HG03108 (cell line): ENCODE data around the gene CCT2.
"Not testable (repeated sequence)": the region's sequence is repeated elsewhere in the genome, so short reads cannot be mapped to it uniquely, and the experiment has no call there.

Source experiments
- ATAC-seq: cut with Tn5 transposase; IDR thresholded peaks from one replicate; pipeline ENCODE4 v1.9.1; 2021; ENCODE audit warnings: moderate library complexity; ENCODE audit not compliant: unreplicated experiment

The CCT2 gene

DNA sequence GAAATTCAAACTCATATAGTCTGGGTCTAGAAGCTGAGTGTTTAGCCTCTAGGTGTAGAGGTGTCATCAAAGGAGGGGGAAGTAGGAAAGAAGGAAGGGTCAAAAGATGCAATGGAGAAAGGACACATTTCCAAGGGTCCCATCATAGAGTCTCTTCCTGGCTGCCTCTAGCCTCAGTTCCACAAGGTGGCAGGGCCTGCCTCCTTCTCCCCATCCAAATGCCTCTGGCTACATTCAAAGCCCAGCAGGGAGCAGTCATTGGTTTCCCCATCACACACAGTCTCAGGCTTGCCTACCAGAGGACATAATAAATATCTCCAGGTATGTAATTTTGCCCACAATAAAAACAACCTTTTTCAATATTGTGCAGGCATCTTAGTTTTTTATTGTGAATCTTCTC is 2.1 kb upstream of the CCT2 start:
- no peak for ATAC-seq

DNA sequence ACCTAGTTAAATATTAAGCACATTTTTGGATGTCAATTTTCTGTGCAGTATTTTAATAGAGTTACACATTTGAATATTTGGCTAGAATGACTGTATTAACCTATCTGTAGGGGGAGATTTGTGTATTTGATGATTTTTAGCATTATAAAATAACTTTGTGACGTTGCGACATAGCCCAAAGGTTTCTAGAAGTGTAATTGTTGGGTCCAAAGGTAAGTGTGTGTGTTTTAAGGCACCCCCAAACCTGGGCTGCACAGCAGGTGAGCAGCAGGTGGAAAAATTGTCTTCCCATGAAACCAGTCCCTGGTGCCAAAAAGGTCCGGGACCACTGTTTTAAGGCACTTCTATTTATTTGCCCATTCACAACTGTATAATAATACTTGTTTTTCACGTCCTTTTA is 3.3 kb downstream of the CCT2 start:
- ATAC-seq, result no peak

DNA sequence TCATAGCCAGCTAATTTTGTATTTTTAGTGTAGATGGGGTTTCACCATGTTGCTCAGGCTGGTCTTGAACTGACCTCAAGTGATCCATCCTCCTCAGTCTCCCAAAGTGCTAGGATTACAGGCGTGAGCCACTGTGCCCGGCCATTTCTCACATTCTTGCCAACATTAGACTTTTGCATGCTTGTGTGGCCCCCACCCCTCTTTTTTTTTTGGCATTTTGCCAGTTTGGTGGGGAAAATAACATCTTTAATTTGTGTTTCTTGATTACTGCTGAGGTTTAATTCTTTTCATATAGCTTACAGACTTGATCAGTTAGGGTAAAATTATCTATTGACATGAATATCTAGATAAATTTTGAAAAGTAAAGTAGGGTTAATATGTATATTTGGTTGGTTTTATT is 3.8 kb downstream of the CCT2 start:
- no peak for ATAC-seq

DNA sequence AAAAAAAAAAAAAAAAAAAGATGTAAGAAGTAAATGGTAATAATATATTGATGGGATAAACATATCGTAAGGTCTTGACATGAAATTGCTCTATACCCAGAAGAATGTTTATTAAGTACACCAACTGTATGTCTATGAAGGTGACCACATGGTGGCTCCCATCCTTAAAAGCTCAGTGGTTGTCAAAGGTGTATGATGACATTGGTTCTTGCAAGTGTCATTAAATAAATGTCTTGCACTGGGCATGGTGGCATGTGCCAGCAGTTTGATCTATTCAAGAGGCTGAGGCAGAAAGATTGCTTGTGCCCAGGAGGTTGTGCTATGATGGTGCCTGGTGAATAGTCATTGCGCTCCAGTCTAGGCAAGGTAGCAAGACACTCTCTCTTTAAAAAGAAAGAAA is 10.4 kb downstream of the CCT2 start:
- no peak for ATAC-seq

DNA sequence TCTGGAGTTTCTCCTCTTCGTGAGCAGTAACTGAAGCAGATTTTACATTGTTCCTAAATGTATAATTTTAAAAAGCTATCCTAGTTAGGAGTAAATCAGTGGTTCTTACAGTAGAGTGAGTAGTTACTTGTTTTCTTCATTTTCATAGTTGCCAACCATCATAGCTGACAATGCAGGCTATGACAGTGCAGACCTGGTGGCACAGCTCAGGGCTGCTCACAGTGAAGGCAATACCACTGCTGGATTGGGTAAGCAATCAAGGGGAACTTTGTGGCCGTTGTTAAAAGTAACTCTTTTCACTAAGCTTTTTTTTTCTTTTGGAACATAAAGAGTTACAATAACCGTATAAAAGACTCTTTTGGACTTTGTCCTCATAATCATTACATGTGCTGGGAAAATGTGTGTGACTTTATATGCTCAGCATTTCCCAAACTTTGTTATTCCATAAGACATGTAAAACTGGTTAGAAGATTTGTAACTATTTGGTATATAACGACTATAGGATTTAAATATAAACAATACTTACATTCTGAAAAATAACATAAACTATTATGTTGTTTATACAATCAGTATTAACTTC is 13.0 kb downstream of the CCT2 start:
- ATAC-seq, result no peak

DNA sequence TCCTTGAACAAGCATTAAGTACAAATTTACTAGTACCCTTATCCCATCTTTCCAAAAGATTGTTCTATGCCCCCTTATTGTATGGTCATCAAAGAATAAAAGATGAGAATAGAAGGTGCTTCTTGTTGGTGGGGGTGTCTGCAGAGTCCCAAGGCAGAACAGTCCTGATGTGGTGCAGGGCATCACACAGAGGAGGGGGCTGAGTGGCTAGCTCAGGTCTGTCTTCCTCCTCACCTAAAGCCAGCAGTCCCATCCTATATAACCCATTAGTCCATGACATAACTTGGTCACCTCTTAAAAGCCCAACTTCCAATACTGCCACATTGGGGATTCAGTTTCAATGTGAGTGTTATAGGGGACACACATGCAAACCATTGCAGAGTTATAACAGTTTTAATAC is 15.5 kb downstream of the CCT2 start:
- ATAC-seq, result no peak

DNA sequence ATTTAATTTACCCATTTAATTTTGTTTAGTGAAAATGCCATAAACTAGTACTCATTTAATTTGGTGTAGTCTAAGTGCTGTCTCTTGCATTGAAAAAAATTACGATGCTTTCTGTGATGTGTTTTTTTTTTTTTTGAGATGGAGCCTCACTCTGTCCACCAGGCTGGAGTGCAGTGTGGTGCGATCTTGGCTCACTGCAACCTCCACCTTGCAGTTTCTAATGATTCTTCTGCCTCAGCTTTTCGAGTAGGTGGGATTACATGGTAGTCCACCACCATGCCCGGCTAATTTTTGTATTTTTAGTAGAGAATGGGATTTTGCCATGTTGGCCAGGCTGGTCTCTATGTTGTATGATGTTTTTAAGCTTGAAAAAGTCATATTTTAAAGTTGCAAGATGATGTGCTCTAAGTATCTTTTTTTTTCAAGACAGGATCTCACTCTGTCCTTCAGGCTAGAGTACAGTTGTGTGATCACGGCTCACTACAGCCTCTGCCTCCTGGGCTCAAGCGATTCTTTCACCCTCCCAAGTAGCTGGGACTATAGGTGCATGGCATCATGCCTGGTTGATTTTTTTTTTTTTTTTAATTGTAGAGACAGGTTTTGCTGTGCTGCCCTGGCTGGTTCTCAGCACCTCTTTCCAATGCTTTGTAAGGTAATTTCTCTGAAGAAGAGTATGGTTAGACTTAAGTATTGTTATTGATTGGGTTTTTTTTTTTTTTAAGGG is 16.9 kb downstream of the CCT2 start:
- ATAC-seq, result no peak

DNA sequence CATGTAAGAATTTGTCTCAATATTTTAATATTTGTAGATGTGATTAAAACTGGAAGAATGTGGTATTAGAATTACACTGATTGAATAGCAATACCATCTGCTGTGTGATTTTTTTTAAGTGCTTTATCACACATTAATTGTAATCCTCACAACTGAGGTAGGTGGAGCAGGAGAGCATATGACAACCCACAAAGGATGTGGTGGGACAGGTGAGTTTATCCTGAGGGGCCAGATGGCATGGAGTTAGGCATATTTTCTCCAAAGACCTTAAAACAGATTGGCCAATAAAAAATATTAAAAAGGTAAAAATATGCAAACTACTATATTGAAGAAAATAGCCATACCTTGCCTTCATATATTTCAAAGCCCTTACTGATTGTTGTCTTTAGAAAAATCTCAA is 17.7 kb downstream of the CCT2 start:
- no peak for ATAC-seq

DNA sequence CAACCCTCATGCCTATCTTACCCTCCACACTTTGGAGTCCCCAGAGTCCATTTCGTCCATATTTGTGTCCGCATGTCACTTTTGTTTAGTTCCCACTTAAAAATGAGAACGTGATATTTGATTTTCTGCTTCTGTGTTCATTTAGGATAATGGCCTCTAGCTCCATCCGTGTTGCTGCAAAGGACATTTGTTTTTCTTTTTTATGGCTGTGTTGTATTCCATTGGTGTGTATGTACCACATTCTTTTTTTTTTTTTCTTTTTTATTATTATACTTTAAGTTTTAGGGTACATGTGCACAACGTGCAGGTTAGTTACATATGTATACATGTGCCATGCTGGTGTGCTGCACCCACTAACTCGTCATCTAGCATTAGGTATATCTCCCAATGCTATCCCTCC is 18.3 kb downstream of the CCT2 start:
- ATAC-seq, result not testable (repeated sequence)

DNA sequence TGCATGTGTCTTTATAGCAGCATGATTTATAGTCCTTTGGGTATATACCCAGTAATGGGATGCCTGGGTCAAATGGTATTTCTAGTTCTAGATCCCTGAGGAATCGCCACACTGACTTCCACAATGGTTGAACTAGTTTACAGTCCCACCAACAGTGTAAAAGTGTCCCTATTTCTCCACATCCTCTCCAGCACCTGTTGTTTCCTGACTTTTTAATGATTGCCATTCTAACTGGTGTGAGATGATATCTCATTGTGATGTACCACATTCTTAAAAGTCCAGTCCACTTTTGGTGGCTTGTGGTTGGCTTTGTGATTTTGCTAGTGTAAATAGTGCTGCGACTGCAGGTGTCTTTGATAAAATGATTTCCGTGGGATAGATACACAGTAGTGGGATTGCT is 19.0 kb downstream of the CCT2 start:
- ATAC-seq, result not testable (repeated sequence)

DNA sequence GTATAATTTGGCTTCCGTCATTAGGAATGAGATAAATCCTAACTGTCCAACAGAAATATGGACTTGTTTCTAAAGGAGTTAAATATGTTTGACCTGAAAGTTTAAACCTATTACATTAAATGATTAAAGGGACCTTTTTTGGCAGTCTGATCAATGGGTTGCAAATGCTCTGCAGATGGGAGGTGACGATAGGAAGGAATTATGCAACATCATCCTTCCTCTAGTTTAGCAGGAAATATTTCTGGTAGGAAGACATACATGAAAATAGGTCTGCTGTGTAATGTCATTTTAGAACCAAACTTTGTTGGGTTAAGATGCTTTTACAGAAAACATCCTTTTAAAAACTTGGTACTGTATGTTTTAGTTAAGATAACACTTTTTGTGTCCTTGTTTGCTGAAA is 22.9 kb downstream of the CCT2 start:
- no peak for ATAC-seq

DNA sequence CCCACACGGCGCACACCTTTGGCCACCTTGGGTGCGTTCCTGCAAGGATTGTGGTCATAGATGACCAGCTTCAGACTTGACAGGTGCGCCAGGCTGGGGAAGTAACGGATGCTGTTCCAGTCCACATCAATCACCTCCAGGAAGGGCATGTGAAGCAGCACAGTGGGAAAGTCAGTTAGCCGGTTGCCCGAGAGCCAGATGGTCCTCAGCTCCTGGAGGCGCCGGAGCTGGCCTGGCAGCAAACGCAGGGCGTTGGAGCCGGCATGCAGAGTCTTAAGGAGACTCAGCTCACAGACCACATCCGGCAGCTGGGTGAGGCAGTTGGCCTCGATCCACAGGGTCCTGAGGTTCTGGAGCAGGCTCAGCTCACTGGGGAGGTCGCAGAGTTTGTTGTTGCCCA is 24.9 kb downstream of the CCT2 start:
- no peak for ATAC-seq

DNA sequence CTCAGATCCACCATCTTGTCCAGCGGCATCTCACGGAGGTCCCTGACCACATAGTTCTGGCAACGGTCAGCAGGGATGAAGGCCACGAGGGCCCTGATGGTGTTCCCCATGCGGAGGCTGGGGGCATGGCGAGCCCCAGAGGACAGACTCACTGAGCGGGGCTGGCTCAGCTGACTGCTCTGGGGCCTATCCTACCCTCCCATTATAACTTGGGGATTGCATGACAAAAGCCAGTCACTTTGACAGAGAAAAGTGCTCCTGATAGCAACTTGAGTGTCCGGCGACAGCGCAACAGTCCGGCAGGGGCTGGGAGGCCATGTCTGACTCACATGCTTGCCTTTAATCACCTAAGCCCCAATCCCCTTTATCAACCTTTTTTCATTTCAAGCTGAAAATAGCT is 25.5 kb downstream of the CCT2 start, which contains the start of gene LRRC10:
TSS of gene LRRC10 (minus strand) at position 179 of the 400 bp plus-strand sequence. CDS start at position 110, 69 bp downstream.
- ATAC-seq, result no peak

DNA sequence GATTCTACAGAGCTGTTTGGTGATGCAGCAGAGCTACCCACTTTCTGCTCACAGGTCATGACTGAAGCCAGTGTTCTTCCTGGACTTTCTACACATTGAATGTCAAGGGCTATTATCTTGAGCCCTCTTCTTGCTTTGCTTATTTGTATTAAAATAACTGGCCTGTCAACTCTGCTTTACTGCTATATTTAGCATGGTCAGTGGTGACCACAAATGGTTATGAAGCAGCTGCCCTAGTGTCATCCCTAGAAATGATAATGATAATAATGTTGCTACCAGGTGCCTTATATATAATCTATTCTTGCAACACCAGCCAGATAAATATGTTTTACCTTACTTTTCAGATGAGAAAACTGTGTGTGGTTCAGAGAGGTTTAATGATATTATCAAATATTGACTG is 28.1 kb downstream of the CCT2 start:
- no peak for ATAC-seq

DNA sequence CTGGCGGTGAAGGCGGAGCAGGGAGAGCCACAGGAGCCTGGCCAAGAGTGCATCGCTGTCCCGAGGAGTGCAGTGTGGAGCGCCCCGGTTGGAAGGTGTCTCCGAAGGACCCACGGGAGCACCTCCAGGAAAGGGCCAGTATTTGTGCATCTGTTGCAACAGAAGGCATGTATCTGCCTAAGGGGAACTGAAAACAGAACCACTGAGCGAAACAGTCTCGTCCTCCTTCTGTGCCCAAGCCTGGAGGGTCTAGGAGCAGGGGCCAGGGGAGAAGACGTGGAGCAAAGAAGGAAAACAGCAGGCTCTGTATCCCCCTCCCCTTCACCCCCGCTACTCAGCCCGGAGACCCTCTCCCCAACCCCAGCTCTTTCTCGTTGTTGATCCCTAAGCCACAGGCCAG is 30.8 kb downstream of the CCT2 start:
- ATAC-seq, result no peak

DNA sequence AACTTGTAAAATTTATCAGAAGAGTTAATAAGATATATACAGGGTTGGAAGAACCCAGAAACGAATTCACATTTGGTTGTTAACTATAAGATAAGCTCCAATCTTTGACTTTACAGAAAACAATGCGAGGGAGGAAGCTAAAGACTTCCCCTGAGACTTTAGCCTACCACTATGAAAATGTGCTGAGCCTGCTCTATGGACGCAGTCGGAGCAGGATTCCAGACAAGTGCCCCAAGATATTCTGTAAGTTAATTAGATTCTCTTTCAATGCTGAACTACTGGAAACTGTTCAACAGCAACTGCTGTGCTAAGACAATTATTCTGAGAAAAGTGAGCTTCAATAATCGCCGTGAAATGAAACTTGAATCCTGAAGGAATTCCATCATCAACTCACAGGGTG is 33.8 kb downstream of the CCT2 start:
- no peak for ATAC-seq

DNA sequence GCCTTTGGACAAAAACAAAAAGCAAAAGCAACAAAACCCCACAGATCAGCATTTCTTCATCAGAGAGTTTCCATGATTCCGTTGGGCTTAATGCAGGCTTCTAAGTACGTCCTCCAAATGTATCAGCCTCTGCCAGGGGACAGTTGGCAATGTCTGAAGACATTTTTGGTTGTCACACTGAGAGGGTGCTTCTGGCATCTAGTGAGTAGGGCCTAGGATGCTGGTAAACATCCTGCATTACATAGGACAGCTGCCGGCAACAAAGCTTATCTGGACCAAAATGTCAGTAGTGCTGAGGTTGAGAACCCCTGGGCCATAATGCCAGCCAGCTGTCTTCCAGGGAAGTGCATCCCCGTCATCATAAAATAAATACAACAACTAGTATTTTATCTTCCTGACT is 34.8 kb downstream of the CCT2 start:
- no peak for ATAC-seq

DNA sequence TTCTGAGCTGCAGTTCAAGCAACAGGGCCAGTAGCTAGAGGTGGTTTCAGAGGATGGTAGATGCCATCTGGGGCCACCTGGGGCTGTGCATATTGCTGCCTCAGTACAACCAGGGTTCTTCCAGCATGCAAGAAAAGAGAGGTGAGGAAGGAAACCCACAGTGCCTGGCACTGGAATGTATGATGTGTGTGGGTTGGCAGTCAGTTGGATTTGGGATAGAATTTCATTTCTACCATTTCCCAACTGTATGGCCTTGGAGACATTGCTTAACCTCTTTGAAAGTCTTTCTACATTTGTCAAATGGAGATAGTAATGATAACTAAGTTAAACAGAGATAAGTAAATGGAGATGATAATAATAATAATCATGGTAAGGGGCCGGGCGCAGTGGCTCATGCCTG is 35.7 kb downstream of the CCT2 start:
- no peak for ATAC-seq

DNA sequence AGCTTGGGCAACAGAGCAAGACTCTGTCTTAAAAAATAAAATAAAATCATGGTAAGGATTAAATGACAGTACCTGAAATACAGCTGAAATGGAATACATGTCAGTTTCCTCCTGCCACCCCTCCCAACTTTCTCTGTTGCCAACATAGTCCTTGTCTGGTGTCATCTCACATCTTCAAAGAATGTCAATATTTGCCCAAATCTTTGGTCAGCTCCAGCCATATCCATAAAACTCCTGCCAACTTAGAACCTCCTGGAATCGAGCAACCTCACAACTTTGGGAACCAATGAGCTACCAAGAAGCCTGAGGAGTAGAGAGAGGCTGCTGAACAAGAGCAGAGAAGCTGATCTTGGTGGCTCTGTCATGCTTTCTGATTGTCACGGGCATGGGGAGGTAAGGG is 36.3 kb downstream of the CCT2 start:
- no peak for ATAC-seq

DNA sequence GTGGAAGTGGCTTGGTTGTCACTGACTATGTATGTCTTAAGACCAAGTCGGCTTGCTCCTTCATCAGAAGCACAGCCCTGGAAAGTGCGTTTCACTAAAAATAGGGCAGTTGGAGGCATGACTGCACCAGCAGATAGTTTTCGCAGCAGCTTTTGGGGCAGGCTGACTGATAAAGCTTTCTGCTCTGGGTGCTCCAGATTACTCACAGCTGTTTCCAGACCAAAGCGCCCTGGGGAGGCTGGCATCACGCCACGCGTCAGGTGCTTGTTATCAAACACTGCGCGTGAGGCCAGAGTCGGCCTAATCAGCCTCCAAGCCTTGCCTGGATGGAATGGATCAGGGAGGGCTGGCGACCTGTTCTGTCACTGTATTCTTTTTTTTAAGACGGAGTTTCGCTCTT is 38.7 kb downstream of the CCT2 start:
- ATAC-seq, result no peak

DNA sequence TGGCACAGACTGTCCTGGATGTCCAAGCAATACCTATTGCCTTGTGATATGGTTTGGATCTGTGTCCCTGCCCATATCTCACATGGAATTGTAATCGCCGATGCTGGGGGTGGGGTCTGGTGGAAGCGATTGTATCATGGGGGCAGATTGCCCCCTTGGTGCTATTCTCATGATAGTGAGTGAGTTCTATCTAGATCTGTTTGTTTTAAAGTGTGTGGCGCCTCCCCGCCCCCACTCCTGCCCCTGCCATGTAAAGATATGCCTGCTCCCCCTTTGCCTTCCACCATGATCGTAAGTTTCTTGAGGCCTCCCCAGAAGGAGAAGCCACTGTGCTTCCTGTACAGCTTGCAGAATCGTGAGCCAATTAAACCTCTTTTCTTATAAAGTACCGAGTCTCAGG is 42.2 kb downstream of the CCT2 start:
- ATAC-seq, result no peak

DNA sequence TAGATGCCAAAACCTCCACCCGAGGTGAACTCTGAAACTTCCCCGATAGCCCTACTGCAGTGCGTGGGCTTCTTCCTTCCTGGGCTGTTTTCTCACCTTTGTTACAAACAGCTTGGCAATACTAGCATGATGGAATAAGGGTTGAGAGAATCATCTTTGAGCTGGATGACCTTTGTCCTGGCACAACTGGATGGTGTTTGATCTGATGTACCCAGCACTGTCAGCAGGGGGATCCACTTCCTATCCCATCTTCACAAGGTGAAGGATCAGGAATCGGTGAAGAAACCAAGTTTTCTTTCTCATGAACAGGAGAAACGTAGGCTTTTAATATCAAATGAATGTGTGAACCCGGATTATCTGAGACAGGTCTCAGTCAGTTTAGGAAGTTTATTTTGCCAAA is 44.9 kb downstream of the CCT2 start:
- no peak for ATAC-seq

DNA sequence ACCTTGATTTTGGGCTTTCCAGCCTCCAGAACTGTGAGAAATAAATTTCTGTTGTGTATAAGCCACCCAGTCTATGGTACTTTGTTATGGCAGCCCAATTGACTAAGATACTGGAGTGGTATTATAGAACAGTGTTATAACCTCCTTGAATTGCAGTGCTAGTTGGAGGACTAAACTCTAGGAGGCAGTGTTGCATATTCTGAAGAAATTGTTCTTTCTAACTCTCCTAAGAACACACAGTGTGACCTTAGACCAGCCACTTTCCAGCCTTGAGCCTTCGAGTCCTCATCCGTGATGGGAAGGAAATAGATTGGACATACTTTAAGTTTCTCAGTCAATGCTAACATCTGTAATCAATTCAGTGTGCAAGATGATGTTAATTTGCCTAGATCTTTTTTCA is 47.8 kb downstream of the CCT2 start:
- ATAC-seq, result no peak
